Neuron (in vitro differentiated cells): ENCODE results near the gene RHOV.
A peak's percentile ranks its signal among the peaks of the same experiment; 100 is the strongest.

Experiments used
- H2AFZ ChIP-seq: one replicate; pipeline ENCODE4 v1.6.1; 2013; ENCODE audit warnings: low read depth, mild to moderate bottlenecking, inconsistent platforms, low read length, moderate library complexity
- H3K27me3 ChIP-seq: one replicate; pipeline ENCODE4 v1.6.1; 2013; ENCODE audit warnings: low read length; ENCODE audit not compliant: insufficient read depth
- H3K36me3 ChIP-seq: one replicate; pipeline ENCODE4 v1.6.1; 2013; ENCODE audit warnings: low read length; ENCODE audit not compliant: insufficient read depth
- H3K4me1 ChIP-seq: one replicate; pipeline ENCODE4 v1.6.1; 2013; ENCODE audit warnings: low read length; ENCODE audit not compliant: insufficient read depth
- H3K4me3 ChIP-seq: 2 replicates; pipeline ENCODE4 v1.5.1; 2013; ENCODE audit warnings: mild to moderate bottlenecking, low read length, moderate library complexity
- H3K9me3 ChIP-seq: one replicate; pipeline ENCODE4 v1.6.1; 2013; ENCODE audit warnings: low read length

The RHOV gene

GRCh38 chr15:40873694-40874561, at the start of gene RHOV:
TSS of gene RHOV (minus strand) at chr15:40874234. CDS start at chr15:40874139, 95 bp downstream.
- peaks cover 37% of the 10 kb centered on the region for H3K27me3 ChIP-seq
- peak within 1 kb of the TSS; percentile 41 for H3K4me3 ChIP-seq
- no peaks in the 10 kb centered on the region for H3K36me3 ChIP-seq
- H2AFZ ChIP-seq, result peak within 1 kb of the TSS; percentile 98
- peaks cover 5% of the 10 kb centered on the region for H3K4me1 ChIP-seq
- H3K9me3 ChIP-seq, result no peaks in the 10 kb centered on the region

- Histone ChIP-seq H3K36me3 (no peaks in the 10 kb centered on the region), H3K4me1 (peaks cover 29% of the 10 kb centered on the region), H2AFZ (no peak overlapping the region), H3K9me3 (no peaks in the 10 kb centered on the region), H3K4me3 (no peak overlapping the region), H3K27me3 (peaks cover 78% of the 10 kb centered on the region)
Observed at GRCh38 chr15:40923551-40923950, 49.5 kb upstream of the RHOV start.

- H3K27me3 ChIP-seq, result peaks cover 78% of the 10 kb centered on the region
- no peaks in the 10 kb centered on the region for H3K9me3 ChIP-seq
- no peak overlapping the region for H3K4me3 ChIP-seq
- H3K4me1 ChIP-seq, result peaks cover 22% of the 10 kb centered on the region
- no peaks in the 10 kb centered on the region for H3K36me3 ChIP-seq
- no peak overlapping the region for H2AFZ ChIP-seq
Observed at GRCh38 chr15:40922608-40923005, 48.6 kb upstream of the RHOV start.

GRCh38 chr15:40921949-40922607, 48.0 kb upstream of the RHOV start:
- Histone ChIP-seq H3K36me3 (no peaks in the 10 kb centered on the region), H3K4me1 (peaks cover 19% of the 10 kb centered on the region), H2AFZ (no peak overlapping the region), H3K4me3 (no peak overlapping the region), H3K9me3 (no peaks in the 10 kb centered on the region), H3K27me3 (peaks cover 72% of the 10 kb centered on the region)

- Histone ChIP-seq H3K9me3 (no peaks in the 10 kb centered on the region), H3K4me3 (no peak overlapping the region), H3K36me3 (no peaks in the 10 kb centered on the region), H3K27me3 (peaks cover 46% of the 10 kb centered on the region), H3K4me1 (no peaks in the 10 kb centered on the region), H2AFZ (no peak overlapping the region)
Observed at GRCh38 chr15:40918799-40919392, 44.9 kb upstream of the RHOV start.

GRCh38 chr15:40918146-40918798, 44.2 kb upstream of the RHOV start:
- Histone ChIP-seq H3K36me3 (no peaks in the 10 kb centered on the region), H3K4me1 (no peaks in the 10 kb centered on the region), H3K4me3 (no peak overlapping the region), H2AFZ (no peak overlapping the region), H3K9me3 (no peaks in the 10 kb centered on the region), H3K27me3 (peaks cover 40% of the 10 kb centered on the region)

- no peaks in the 10 kb centered on the region for H3K4me1 ChIP-seq
- H3K27me3 ChIP-seq, result peaks cover 33% of the 10 kb centered on the region
- no peaks in the 10 kb centered on the region for H3K9me3 ChIP-seq
- no peak overlapping the region for H3K4me3 ChIP-seq
- H2AFZ ChIP-seq, result no peak overlapping the region
- no peaks in the 10 kb centered on the region for H3K36me3 ChIP-seq
Observed at GRCh38 chr15:40917585-40917984, 43.6 kb upstream of the RHOV start.

GRCh38 chr15:40915679-40916078, 41.6 kb upstream of the RHOV start:
- H3K36me3 ChIP-seq, result no peaks in the 10 kb centered on the region
- H3K27me3 ChIP-seq, result peaks cover 19% of the 10 kb centered on the region
- H3K4me3 ChIP-seq, result no peak overlapping the region
- H3K4me1 ChIP-seq, result peaks cover 8% of the 10 kb centered on the region
- no peak overlapping the region for H2AFZ ChIP-seq
- H3K9me3 ChIP-seq, result no peaks in the 10 kb centered on the region

GRCh38 chr15:40915116-40915661, 41.2 kb upstream of the RHOV start:
- H3K27me3 ChIP-seq, result peaks cover 16% of the 10 kb centered on the region

GRCh38 chr15:40914486-40914885, 40.5 kb upstream of the RHOV start:
- Histone ChIP-seq H3K4me3 (no peak overlapping the region), H3K36me3 (no peaks in the 10 kb centered on the region), H3K9me3 (no peaks in the 10 kb centered on the region), H3K4me1 (peaks cover 11% of the 10 kb centered on the region), H2AFZ (no peak overlapping the region), H3K27me3 (peaks cover 16% of the 10 kb centered on the region)

More at GRCh38 chr15:40915116-40915661, 41.2 kb upstream of the RHOV start:
- H2AFZ ChIP-seq, result no peak overlapping the region
- no peaks in the 10 kb centered on the region for H3K9me3 ChIP-seq
- H3K4me1 ChIP-seq, result peaks cover 11% of the 10 kb centered on the region
- no peak overlapping the region for H3K4me3 ChIP-seq
- H3K36me3 ChIP-seq, result no peaks in the 10 kb centered on the region

DNA sequence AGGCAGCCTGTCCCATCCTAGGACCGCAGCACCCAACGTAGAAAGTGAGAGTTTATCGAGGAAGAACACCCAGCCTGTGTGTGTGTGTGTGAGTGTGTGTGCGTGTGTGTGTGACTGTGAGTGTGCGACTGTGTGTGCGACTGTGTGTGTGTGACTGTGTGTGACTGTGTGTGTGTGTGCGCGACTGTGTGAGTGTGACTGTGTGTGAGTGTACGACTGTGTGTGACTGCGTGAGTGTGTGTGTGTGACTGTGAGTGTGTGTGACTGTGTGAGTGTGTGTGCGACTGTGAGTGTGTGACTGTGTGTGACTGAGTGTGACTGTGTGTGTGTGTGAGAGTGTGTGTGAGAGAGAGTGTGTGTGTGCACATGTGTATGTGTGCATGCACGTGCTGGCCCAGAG, 40.0 kb upstream of the RHOV start:
- Histone ChIP-seq H3K4me1 (peaks cover 11% of the 10 kb centered on the region), H3K27me3 (peaks cover 15% of the 10 kb centered on the region), H3K9me3 (no peaks in the 10 kb centered on the region), H2AFZ (no peak overlapping the region), H3K4me3 (no peak overlapping the region), H3K36me3 (no peaks in the 10 kb centered on the region)

GRCh38 chr15:40912478-40912877, 38.4 kb upstream of the RHOV start:
- Histone ChIP-seq H3K4me3 (no peak overlapping the region), H2AFZ (no peak overlapping the region), H3K36me3 (no peaks in the 10 kb centered on the region), H3K4me1 (peaks cover 11% of the 10 kb centered on the region), H3K9me3 (no peaks in the 10 kb centered on the region), H3K27me3 (peaks cover 3% of the 10 kb centered on the region)
